ENCODE results near the gene PSTPIP2.
"Not testable (repeated sequence)": the region's sequence is repeated elsewhere in the genome, so short reads cannot be mapped to it uniquely, and the experiment has no call there.

Gene PSTPIP2

GRCh38 chr18:45976974-45977373 is 95.1 kb downstream of the PSTPIP2 start:
- no peak for DNase-seq

DNA sequence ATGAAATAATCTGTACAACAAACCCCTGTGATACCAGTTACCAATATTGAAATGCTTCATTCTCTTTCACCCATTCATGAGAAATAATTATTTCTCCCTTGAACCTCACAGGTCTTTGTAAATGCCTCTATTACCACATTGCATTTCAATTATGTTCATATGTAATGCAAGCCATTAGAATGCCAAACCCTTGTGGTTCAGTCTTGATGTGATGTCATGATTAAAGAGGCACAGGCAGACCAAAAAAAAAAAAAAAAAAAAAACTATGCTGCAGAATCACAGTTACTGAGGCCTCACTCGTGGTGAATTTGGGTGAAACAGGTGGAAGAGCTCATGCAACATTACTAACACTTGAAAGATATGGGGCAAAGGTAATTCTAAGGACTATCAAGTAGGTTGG is 95.5 kb downstream of the PSTPIP2 start:
- no peak for DNase-seq

- peak; percentile 52 for DNase-seq
Measured at GRCh38 chr18:45974088-45974536, 97.9 kb downstream of the PSTPIP2 start.

DNA sequence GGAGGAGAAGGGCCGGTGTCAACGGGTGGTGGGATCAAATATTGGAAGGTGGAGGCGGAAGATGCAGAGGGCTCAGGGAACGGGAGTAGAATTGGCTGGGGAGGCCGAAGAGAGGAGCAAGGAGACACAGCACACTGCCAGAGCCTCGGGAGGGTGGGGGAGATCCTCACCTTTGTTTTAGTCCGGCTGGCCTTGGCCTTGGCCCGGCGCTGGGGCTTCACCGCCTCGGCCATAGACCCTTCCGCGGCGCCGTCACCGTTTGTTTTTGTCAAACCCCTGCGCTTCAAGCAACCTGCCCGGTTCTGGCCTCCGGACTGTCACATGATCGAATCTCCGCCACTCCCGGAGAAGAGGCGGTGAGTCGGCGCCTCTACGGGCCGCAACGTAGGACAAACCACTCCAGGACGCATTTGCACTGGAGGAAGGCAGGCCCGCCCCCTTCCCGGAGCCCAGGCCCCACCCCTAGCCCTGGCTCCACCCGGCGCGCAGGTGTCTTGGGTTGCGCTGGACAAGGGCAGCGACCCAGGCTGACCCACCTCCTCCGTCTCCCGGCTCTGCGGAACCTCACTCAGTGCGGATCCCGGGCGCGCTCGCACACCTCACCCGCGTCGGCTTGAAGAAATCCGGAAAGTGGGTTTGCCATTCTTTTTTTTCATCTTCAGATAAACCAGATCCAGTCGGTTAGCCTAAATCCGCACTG is 104.9 kb downstream of the PSTPIP2 start, which contains the start of gene EPG5:
TSS of gene EPG5 (minus strand) at position 323 of the 700 bp plus-strand sequence. CDS start at position 233, 90 bp downstream.
- DNase-seq, result peak; percentile 96

GRCh38 chr18:45964913-45965312 is 107.1 kb downstream of the PSTPIP2 start:
- DNase-seq, result not testable (repeated sequence)

DNA sequence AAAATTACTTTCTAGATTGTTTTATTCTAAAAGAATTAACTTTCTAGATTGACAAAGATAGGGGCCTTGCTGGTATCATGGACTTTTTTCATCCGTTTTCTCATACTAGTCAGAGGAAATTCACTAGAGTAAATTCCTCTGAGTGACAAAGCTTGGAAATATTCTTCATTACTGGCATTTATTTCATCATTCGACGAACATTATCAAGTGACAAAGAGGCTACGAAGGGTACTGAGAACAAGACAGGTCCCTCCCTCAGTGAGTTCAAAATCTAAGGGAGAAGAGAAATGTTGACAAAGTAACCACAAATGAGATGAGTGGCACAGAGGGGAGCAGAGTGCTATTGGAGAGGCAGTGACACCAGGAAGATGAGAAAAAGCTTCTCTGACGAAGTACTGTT is 109.2 kb downstream of the PSTPIP2 start:
- DNase-seq, result no peak

DNA sequence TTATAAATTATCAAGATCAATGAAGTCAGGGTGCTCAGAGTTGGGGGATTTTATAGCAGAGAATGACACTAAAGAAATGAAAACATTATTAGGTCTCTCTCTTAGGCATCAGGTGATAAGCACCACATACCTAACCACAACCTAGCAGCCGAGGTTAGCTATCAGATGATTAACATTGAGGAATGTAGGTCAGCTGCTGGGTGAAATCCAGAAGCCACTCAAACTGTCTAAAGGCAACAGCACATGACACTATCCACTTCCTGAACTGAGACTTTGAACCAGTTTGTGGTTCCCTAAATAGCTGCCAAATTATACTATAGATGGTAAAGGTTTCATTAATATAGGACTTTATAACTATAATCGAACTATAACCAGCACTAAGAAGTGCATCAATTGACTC is 109.6 kb downstream of the PSTPIP2 start:
- DNase-seq, result no peak

- DNase-seq, result not testable (repeated sequence)
Measured at GRCh38 chr18:45959484-45959883, 112.6 kb downstream of the PSTPIP2 start.

DNA sequence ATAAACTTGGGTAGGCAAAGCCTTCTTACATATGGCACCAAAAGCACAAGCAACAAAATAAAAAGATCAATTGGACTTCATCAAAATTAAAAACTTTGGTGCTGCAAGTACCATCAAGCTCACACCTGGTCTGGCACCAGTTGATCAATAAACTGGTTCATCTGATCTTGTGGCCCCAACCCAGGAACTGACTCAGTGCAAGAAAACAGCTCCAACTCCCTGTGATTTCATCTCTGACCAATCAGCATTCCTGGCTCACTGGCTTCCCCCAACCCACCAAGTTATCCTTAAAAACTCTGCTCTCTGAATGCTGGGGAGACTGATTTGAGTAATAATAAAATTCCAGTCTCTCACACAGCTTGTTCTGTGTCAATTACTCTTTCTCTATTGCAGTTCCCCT is 113.3 kb downstream of the PSTPIP2 start:
- DNase-seq, result no peak

GRCh38 chr18:45958027-45958426 is 114.0 kb downstream of the PSTPIP2 start:
- DNase-seq, result no peak

GRCh38 chr18:45957100-45957499 is 115.0 kb downstream of the PSTPIP2 start:
- DNase-seq, result no peak

DNA sequence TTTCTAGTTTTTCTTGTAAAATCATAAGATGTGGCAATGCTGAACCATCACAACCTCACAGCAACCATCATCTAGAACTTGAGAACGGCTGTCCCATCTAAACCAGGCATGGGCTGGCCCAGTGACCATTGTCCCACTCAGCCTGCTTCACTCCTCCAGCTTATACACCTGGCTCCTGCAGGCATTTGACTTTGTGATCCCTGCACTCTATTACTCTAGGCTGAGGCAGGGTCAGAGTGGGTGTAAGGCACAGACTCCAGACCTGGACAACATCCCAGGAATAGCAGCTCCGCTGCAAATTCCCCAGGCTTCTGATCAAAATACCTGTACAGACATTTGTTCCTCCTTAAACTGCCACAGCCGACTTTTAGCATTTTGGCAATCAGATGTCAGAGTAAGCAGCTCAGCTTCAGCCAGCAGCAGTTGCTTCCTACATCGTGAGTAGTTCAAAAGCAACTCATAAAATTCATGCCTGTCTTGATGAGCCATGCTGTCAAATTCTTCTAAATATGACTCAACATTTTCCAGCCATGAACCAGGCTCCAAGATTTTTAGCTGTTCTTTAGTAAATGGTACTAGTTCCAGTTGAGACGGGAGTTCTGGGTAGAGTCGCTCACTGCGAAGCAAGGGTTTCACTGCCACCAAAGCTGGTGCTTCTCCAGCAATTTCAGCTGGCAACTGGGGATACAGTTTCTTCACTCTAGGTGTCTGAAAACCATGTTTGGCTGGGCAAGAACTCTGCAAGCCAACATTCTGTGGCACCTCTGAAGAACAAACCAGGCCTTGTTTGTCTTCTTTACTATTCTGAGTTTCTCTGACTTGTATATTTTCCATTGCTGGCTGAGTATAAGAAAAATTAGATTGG is 117.8 kb downstream of the PSTPIP2 start:
- DNase-seq, result no peak

DNA sequence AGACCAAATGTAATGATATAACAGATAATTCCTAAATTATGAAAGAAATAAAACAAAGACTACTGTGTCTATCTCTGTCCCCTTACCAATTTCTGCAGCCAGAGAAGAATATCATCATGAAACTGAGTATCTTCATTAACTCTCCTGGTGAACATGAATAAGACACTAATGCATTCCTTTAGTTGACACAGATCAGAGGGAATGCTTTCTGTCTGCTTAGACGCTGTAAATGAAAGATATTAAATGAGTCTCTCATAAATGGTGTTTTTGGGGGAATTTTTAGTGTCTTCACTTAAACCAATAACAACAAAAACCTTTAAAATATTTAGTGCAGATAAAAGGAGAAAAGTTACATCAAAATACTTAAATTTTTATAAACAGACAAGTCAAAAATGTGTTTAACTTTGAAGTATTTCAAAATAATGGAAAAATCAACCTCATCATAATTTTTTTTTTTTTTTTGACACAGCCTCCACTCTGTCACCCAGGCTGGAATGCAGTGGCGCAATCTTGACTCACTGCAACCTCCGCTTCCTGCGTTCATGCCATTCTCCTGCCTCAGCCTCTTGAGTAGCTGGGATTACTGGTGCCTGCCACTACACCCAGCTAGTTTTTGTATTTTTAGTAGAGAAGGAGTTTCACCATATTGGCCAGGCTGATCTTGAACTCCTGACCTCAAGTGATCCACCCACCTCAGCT is 120.9 kb downstream of the PSTPIP2 start:
- no peak for DNase-seq

- no peak for DNase-seq
Measured at GRCh38 chr18:45945669-45946068, 126.4 kb downstream of the PSTPIP2 start.

GRCh38 chr18:45940724-45941123 is 131.3 kb downstream of the PSTPIP2 start:
- DNase-seq, result no peak

DNA sequence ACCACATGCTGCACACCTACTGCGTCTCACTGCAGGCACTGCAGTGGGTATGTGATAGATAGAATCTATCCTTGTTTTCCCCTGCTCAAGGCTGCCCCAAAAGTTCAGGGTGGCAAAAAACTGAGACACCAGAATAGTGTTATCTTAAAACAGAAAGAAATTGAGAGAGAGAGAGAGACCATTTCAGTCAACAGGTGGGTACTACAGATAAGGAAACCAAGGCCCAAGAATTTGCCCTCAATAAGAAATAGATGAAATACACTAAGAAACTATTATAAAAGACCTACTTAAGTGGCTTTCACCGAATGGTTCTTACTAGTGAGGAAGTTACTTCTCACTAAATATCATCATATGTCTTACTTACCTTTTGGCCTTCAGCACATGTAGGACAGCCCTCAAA is 132.8 kb downstream of the PSTPIP2 start:
- no peak for DNase-seq

DNA sequence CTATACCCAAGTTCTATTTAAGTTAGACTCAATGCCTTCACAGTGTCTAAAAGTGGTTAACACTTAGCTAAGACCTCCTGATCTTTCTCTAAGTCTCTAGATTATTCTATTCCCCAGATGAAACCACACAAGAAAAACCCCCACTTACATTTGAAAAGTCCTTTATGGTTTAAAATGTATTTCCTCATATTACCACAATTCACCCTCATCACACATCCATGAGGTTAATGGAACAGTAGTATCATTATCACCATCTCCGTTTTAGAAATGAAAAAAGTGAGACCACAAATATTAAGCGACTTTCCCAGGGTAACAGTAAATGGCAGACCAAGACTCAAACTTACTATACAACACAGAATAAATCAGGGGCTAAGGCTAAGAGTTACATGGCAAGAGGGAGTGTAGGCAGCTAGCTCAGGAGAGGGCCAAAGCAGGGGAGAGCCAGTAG is 133.5 kb downstream of the PSTPIP2 start:
- DNase-seq, result no peak

DNA sequence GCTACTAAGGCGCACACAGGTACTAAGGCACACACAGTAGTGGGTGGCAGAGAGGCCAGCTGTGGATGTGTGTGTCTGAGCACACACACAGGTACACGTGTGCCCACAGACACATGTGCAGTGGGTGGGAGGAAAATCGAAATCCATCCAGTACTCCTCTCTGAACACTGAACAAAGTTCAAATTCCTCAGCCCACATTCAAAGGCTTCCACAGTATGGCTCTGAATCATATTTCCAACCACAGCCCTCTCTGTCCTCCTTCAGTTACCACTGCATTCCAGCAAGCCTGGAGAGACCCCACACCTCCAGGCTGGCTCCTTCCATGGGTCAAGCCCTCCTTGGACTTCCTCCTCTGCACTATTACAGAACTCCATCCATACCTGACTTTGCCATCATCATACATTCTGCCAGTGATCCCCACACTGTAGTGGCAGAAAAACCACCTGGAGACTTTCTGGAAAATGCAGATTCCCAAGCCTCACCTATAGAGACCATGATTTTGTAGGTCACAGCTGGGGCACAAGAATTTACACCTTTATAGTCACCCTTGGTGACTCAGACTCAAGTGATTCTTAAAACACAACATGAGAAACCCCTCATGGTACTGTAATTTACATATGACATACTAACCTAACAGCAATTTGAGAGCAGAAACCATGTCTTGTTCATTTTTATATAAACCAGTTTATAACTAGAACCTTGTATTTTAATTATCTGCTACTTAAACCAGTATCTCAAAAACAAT is 136.3 kb downstream of the PSTPIP2 start:
- DNase-seq, result no peak

Data from left hindlimb (tissue), 1 donor.